Panc1 (cell line): ENCODE data around the gene KIF3A. TPM values are rescaled to one million over a fixed set of nuclear protein-coding genes. Genes with fewer than 3 reads are reported as not detected.
A peak's percentile ranks its signal among the peaks of the same experiment; 100 is the strongest.

Experiments used
- ATAC-seq: fragments of 200-7000 bp; cut with Tn5 transposase; 2 replicates; pipeline ENCODE4 v1.9.1; 2020; ENCODE audit warnings: mild to moderate bottlenecking, moderate library complexity
- BruUV-seq: library from RNA; stranded (reverse); fragments of 400-500 nt; replicated peaks from 2 replicates; lab custom pipeline; 2021; lab: Mats Ljungman, UMichigan
- CTCF ChIA-PET: fragments of 300-600 bp; sonication (Branson Sonifier 250); formaldehyde crosslinking; loops from one replicate; lab custom pipeline; 2022; ENCODE audit warnings: antibody characterized with exemption; lab: Charles Lee
- POLR2A ChIA-PET: fragments of 300-600 bp; sonication (Branson Sonifier 250); formaldehyde crosslinking; loops from one replicate; lab custom pipeline; 2022; ENCODE audit warnings: antibody characterized with exemption; lab: Charles Lee
- DNase-seq: peaks from one replicate; pipeline ENCODE4 v3.0.0-alpha.2; 2010; ENCODE audit warnings: low read depth, low spot score
- H3K27ac ChIP-seq: 2 replicates; pipeline ENCODE4 v1.5.1; 2011; ENCODE audit warnings: mild to moderate bottlenecking, low read length, inconsistent platforms
- H3K27me3 ChIP-seq: fragments of 200-500 bp; sonication (Bioruptor generic); 2 replicates; pipeline ENCODE4 v1.6.0; 2014; ENCODE audit warnings: low read length, inconsistent platforms; ENCODE audit not compliant: control insufficient read depth, insufficient read depth
- H3K36me3 ChIP-seq: fragments of 200-500 bp; sonication (Bioruptor generic); 2 replicates; pipeline ENCODE4 v1.5.1; 2014; ENCODE audit warnings: inconsistent platforms, mild to moderate bottlenecking, low read length, moderate library complexity; ENCODE audit not compliant: control insufficient read depth, insufficient read depth
- H3K4me1 ChIP-seq: 2 replicates; pipeline ENCODE4 v1.5.1; 2011; ENCODE audit warnings: inconsistent platforms, mild to moderate bottlenecking, low read length, moderate library complexity; ENCODE audit not compliant: control insufficient read depth, insufficient read depth
- H3K4me3 ChIP-seq, 2 experiments: 2 replicates each; pipeline ENCODE4 v1.5.1; 2011 to 2012; ENCODE audit warnings: low read depth in 2 of 2, low read length in 2 of 2, mild to moderate bottlenecking in 2 of 2, inconsistent platforms in 1 of 2, moderate library complexity in 1 of 2
- H3K9me3 ChIP-seq: fragments of 200-500 bp; sonication (Bioruptor generic); 2 replicates; pipeline ENCODE4 v1.5.1; 2014; ENCODE audit warnings: low read depth, mild to moderate bottlenecking, inconsistent platforms, low read length, moderate library complexity; ENCODE audit not compliant: control insufficient read depth, insufficient read depth
- CTCF ChIP-seq: fragments of 450-650 bp; IDR thresholded peaks from 2 replicates; pipeline ENCODE4 v1.5.1; 2017; ENCODE audit warnings: mild to moderate bottlenecking
- POLR2AphosphoS5 ChIP-seq: IDR thresholded peaks from 2 replicates; pipeline ENCODE4 v1.6.1; 2012; ENCODE audit warnings: mild to moderate bottlenecking, low read depth, low read length, moderate library complexity
- REST ChIP-seq, 2 experiments: IDR thresholded peaks; 2 replicates each; pipeline ENCODE4 v1.6.1; 2011 to 2012; ENCODE audit warnings: low read depth in 2 of 2, control low read depth in 1 of 2, low read length in 1 of 2, mild to moderate bottlenecking in 1 of 2, moderate library complexity in 1 of 2; ENCODE audit not compliant: insufficient read depth in 1 of 2
- SIN3A ChIP-seq: IDR thresholded peaks from 2 replicates; pipeline ENCODE4 v1.6.1; 2012; ENCODE audit warnings: low read depth, mild to moderate bottlenecking, low read length, moderate library complexity, borderline replicate concordance; ENCODE audit not compliant: insufficient read depth
- TCF7L2 ChIP-seq: IDR thresholded peaks from 2 replicates; pipeline ENCODE4 v1.6.1; 2011; ENCODE audit warnings: mild to moderate bottlenecking, low read depth, low read length, inconsistent platforms
- in situ Hi-C: cut with HindIII; loops from 2 replicates; pipeline ENCODE4 v1.10.0; 2016; ENCODE audit warnings: low sequenced_read_pairs, low pct_unique_long_range_greater_than_20kb
- intact Hi-C: fragments of 100-400 bp; cut with micrococcal nuclease; formaldehyde crosslinking; loops from one replicate; pipeline ENCODE4 v1.10.0; 2022; ENCODE audit not compliant: unreplicated experiment
- total RNA-seq: library from RNA; stranded (reverse); gene quantifications from one replicate; pipeline ENCODE4 v1.2.1, GENCODE V29; 2021; ENCODE audit not compliant: unreplicated experiment

The KIF3A gene
- total RNA-seq, 1 experiment from 2014 or later = 17.1 TPM

- CTCF ChIA-PET = no interaction called here
- Histone ChIP-seq H3K27me3 (no peaks in the 10 kb centered on the region), H3K4me1 (no peaks in the 10 kb centered on the region), H3K4me3 (no peak overlapping the region), H3K9me3 (no peaks in the 10 kb centered on the region), H3K36me3 (no peaks in the 10 kb centered on the region), H3K27ac (no peak overlapping the region)
- intact Hi-C loops (no loop called here), in situ Hi-C loops (no loop called here)
- DNase-seq (no peak), ATAC-seq (no peak)
- no peak for TF ChIP-seq TCF7L2
- no peak for TF ChIP-seq CTCF
- TF ChIP-seq REST (IDR thresholded peaks at IDR 0.05; ENCODE audit: insufficient read depth in 1 of 2, low read depth in 2 of 2, low read length in 1 of 2) = no peak
- TF ChIP-seq SIN3A = no peak
- POLR2A ChIA-PET = no interaction called here
- BruUV-seq = no TSS peak
These were observed 80.5 kb downstream of the KIF3A start for GRCh38 chr5:132656774-132657355.

DNA sequence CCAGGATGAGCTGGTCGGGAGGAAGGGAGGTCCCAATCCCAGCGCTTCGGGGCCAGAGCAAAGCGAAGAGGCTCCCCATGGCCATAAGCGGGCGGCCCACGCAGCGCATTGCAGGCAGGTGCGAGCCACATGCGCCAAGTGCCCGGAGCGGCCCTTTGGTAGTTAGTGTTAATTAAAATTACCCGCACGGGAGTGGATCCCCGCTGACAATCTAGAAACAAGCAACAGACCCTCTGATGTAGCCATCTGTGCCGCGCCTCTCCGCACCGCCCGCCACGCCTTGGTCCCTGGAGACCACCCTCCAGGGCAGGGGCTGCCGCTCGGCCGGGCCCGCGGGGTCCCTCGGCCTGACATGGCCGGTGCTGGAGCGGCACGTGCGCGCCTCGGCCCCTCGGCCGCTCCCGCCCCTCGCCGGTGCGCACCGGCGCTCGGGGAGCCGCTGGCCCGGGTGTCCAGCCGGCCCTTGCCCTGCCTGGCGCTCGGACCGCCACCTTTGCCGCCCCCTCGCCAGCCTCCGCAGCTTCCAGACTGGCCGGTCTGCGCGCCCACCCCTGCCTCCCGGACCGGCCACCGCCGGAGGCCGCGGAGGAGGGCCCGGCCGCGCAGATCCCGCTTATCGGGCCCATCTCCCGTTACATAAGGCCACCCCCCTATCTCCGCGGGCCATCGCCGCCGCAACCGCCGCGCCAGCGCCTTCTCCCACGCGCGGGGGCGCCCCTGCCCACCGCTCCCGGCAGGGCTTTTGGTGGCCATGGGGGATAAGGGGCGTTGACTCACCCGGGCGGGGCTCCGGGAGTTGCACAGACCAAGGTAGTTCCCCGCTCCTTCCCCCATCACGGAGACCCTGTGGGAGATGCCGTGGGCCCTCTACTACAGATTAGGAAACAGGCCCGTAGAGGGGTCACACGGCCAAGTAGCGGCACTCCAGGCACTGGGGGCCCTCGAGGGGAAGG is 81.2 kb downstream of the KIF3A start:
- no TSS peak for BruUV-seq
- H3K27me3 ChIP-seq = no peaks in the 10 kb centered on the region
- in situ Hi-C loops = no loop called here
- intact Hi-C loops = no loop called here
- ATAC-seq (peak; percentile 28), DNase-seq (no peak)
- no peak overlapping the region for H3K27ac ChIP-seq
- POLR2A ChIA-PET = no interaction called here
- H3K4me3 ChIP-seq = peak overlapping the region; percentile 34 to 45
- CTCF ChIA-PET = no interaction called here
- no peaks in the 10 kb centered on the region for H3K36me3 ChIP-seq
- H3K9me3 ChIP-seq = no peaks in the 10 kb centered on the region
- H3K4me1 ChIP-seq = no peaks in the 10 kb centered on the region
- TF ChIP-seq POLR2AphosphoS5 (no peak), SIN3A (no peak), TCF7L2 (no peak), REST (IDR thresholded peaks at IDR 0.05; ENCODE audit: insufficient read depth in 1 of 2, low read depth in 2 of 2, low read length in 1 of 2) (no peak), CTCF (no peak)
